DND-41 (cell line): Measurements from ENCODE around the gene ANK3.

Experiments used
- CTCF ChIP-seq: IDR thresholded peaks from 2 replicates; pipeline ENCODE4 v1.5.1; 2012; ENCODE audit warnings: borderline replicate concordance, low read length, moderate library complexity, mild to moderate bottlenecking; ENCODE audit not compliant: poor library complexity, severe bottlenecking; ENCODE audit errors: extremely low read depth
- EZH2 ChIP-seq: IDR thresholded peaks from 3 replicates; pipeline ENCODE4 v1.6.1; 2012; ENCODE audit warnings: borderline replicate concordance, low read depth, mild to moderate bottlenecking, moderate library complexity, low read length, inconsistent platforms; ENCODE audit not compliant: severe bottlenecking

DNA sequence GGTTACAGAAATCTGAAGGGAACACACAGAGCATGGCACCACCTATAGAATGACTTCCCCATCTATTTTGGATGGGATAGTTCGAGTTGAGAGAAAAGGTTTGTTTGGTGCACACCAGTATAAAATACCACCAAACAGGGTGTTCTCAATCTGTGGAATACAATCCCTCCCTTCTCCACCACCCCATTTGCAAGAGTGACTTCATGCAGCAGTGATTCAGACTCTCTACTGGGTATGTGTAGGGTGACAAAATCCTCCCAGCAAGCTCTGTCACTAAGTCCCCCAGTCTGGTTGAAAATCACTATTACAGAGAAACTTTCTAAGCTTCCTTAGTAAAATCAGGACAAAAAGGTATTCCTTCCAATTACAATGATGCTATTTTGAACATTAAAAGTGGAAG lies 69.0 kb downstream of the ANK3 start:
- TF ChIP-seq CTCF: no peak
- no peak for TF ChIP-seq EZH2
